GM12878 (cell line): Measurements from ENCODE around the gene FBLN7. TPM values are rescaled to one million over a fixed set of nuclear protein-coding genes. Genes with fewer than 3 reads are reported as not detected.

Source experiments
- ATAC-seq: fragments of 200-7000 bp; cut with Tn5 transposase; 3 replicates; pipeline ENCODE4 v1.9.1; 2020; ENCODE audit warnings: mild to moderate bottlenecking, moderate library complexity
- BruUV-seq: library from RNA; stranded (reverse); fragments of 400-500 nt; replicated peaks from 2 replicates; lab custom pipeline; 2021; lab: Mats Ljungman, UMichigan
- CTCF ChIA-PET: fragments of 300-600 bp; sonication (Branson Sonifier 250); formaldehyde crosslinking; extraction: SDS; loops from one replicate; lab custom pipeline; 2021; ENCODE audit warnings: inconsistent platforms; lab: Yijun Ruan, JAX
- POLR2A ChIA-PET: fragments of 350-600 bp; formaldehyde crosslinking; extraction: SDS; loops from one replicate; lab custom pipeline; 2021; ENCODE audit warnings: inconsistent platforms; lab: Charles Lee
- RAD21 ChIA-PET: fragments of 300-600 bp; sonication (Branson Sonifier 250); formaldehyde crosslinking; loops from one replicate; lab custom pipeline; 2023; ENCODE audit warnings: antibody characterized with exemption; ENCODE audit not compliant: unreplicated experiment; lab: Charles Lee
- SMC1A ChIA-PET: fragments of 300-600 bp; sonication (Branson Sonifier 250); formaldehyde crosslinking; loops from one replicate; lab custom pipeline; 2023; ENCODE audit not compliant: unreplicated experiment, uncharacterized antibody; lab: Charles Lee
- DNase-seq: peaks from one replicate; pipeline ENCODE4 v3.0.0-alpha.2; 2011; ENCODE audit warnings: low read depth, low spot score
- FAIRE-seq: peaks from 3 replicates; lab custom pipeline; 2011; peaks lifted over from hg19 to GRCh38; lab: Jason Lieb, UNC
- H2AFZ ChIP-seq: 2 replicates; pipeline ENCODE4 v1.6.0; 2011; ENCODE audit warnings: low read depth, low read length, control low read depth; ENCODE audit not compliant: control insufficient read depth
- H3K27ac ChIP-seq: 2 replicates; pipeline ENCODE4 v1.5.1; 2011; ENCODE audit warnings: control low read depth; ENCODE audit not compliant: control insufficient read depth, insufficient read depth
- H3K27me3 ChIP-seq, 2 experiments: replicated peaks in 1 of 2; 2 replicates each; pipeline versions ENCODE4 v1.6.0 to v1.6.1; 2011; ENCODE audit warnings: low read length in 1 of 2; ENCODE audit not compliant: control insufficient read depth in 2 of 2, insufficient read depth in 2 of 2
- H3K36me3 ChIP-seq, 2 experiments: 2 replicates each; pipeline ENCODE4 v1.5.1; 2011; ENCODE audit warnings: low read length in 1 of 2; ENCODE audit not compliant: control insufficient read depth in 2 of 2, insufficient read depth in 2 of 2
- H3K4me1 ChIP-seq: 2 replicates; pipeline ENCODE4 v1.6.1; 2011; ENCODE audit warnings: mild to moderate bottlenecking, low read length, moderate library complexity, mixed read lengths; ENCODE audit not compliant: control insufficient read depth, insufficient read depth
- H3K4me2 ChIP-seq: 2 replicates; pipeline ENCODE4 v1.6.0; 2011; ENCODE audit warnings: control low read depth; ENCODE audit not compliant: control insufficient read depth, insufficient read depth
- H3K4me3 ChIP-seq: fragments of 200-600 bp; sonication (generic); 2 replicates; pipeline ENCODE4 v1.5.1; 2016
- H3K79me2 ChIP-seq: 2 replicates; pipeline ENCODE4 v1.6.0; 2011; ENCODE audit warnings: low read length; ENCODE audit not compliant: control insufficient read depth, insufficient read depth
- H3K9ac ChIP-seq: 2 replicates; pipeline ENCODE4 v1.8.0; 2011; ENCODE audit warnings: low read length, control low read depth, mixed read lengths; ENCODE audit not compliant: control insufficient read depth, insufficient read depth
- H3K9me3 ChIP-seq: replicated peaks from 3 replicates; pipeline ENCODE4 v1.5.1; 2011; ENCODE audit warnings: mild to moderate bottlenecking, low read length; ENCODE audit not compliant: control insufficient read depth, insufficient read depth
- H4K20me1 ChIP-seq: 2 replicates; pipeline ENCODE4 v1.6.0; 2011; ENCODE audit not compliant: control insufficient read depth, insufficient read depth
- BACH1 ChIP-seq: fragments of 450-650 bp; IDR thresholded peaks from 2 replicates; pipeline ENCODE4 v1.6.1; 2017; ENCODE audit warnings: mild to moderate bottlenecking, borderline replicate concordance
- CREM ChIP-seq: IDR thresholded peaks from 2 replicates; pipeline ENCODE4 v1.6.1; 2014; ENCODE audit warnings: antibody characterized with exemption, low read depth
- FOXK2 ChIP-seq: fragments of 450-650 bp; IDR thresholded peaks from 2 replicates; pipeline ENCODE4 v1.6.1; 2017; ENCODE audit warnings: mild to moderate bottlenecking, moderate library complexity
- HCFC1 ChIP-seq: fragments of 150-350 bp; IDR thresholded peaks from 2 replicates; pipeline ENCODE4 v1.6.1; 2014; ENCODE audit warnings: low read length
- NBN ChIP-seq: fragments of 450-650 bp; IDR thresholded peaks from 2 replicates; pipeline ENCODE4 v1.6.1; 2016
- NFXL1 ChIP-seq: fragments of 450-650 bp; IDR thresholded peaks from 2 replicates; pipeline ENCODE4 v1.6.1; 2017; ENCODE audit warnings: antibody characterized with exemption, mild to moderate bottlenecking, borderline replicate concordance
- REST ChIP-seq: IDR thresholded peaks from 2 replicates; pipeline ENCODE4 v1.6.1; 2012; ENCODE audit warnings: mild to moderate bottlenecking, low read depth, low read length
- SMARCA5 ChIP-seq: fragments of 450-650 bp; IDR thresholded peaks from 2 replicates; pipeline ENCODE4 v1.6.1; 2017; ENCODE audit warnings: mild to moderate bottlenecking
- WGBS: methylation state at CpG from one replicate; pipeline ENCODE4 v1.1.6; 2016; ENCODE audit warnings: low lambda C conversion rate; ENCODE audit not compliant: insufficient replicate concordance, insufficient coverage; ENCODE audit errors: missing lambda C conversion rate; 5-methylcytosine and 5-hydroxymethylcytosine counted together
- in situ Hi-C: fragments of 300-500 bp; cut with MboI; formaldehyde crosslinking; loops from 9 replicates; pipeline ENCODE4 v1.14.3; 2018; ENCODE audit warnings: mixed read lengths
- intact Hi-C: fragments of 100-400 bp; cut with micrococcal nuclease; formaldehyde crosslinking; loops from one replicate; pipeline ENCODE4 v1.14.2; 2022; ENCODE audit not compliant: unreplicated experiment
- polyA plus RNA-seq, 11 experiments: library from polyadenylated mRNA; depleted of rRNA in 4 of 11; unstranded in 6 of 11; stranded (reverse) in 5 of 11; fragments of >200 nt; fragmentation: Nextera tagmentation in 4 of 11; fragmentation: Illumina TruSeq in 1 of 11; extraction: Ambion mirVana in 4 of 11; extraction: Trizol in 1 of 11; gene quantifications; 1 replicate in 1 of 11; 2 replicates in 10 of 11; pipeline versions ENCODE4 v1.2.1 to v1.2.3, GENCODE V29; 2011 to 2016; ENCODE audit warnings: inconsistent platforms in 2 of 11, missing spikeins in 2 of 11, low read depth in 1 of 11
- total RNA-seq, 4 experiments: library from RNA; depleted of rRNA in 3 of 4; stranded (reverse); fragments of >200 nt in 3 of 4; fragmentation: Illumina TruSeq in 1 of 4; extraction: Trizol in 1 of 4; gene quantifications; 2 replicates each; pipeline versions ENCODE4 v1.2.1 to v1.2.3, GENCODE V29; 2013 to 2021
- TF ChIP-seq, protein P1 (sequence below): fragments of 450-650 bp; formaldehyde crosslinking; IDR thresholded peaks from 2 replicates; pipeline ENCODE4 v1.4.0; 2022; ENCODE audit warnings: mild to moderate bottlenecking, moderate library complexity

Gene FBLN7
- total and polyA plus RNA-seq, 10 of the 15 experiments (the other 5 are each of a cell fraction or from before 2014, with no cell fraction given): 0.01 to 0.10 (median 0.01) TPM; not detected in 7

GRCh38 chr2:112187046-112187715 is 49.0 kb downstream of the FBLN7 start:
- ChIA-PET CTCF (no interaction called here), SMC1A (no interaction called here)
- Histone ChIP-seq H2AFZ (peak overlapping the region; percentile 61; the same call in 1 of the 2 replicates), H3K4me3 (no peak overlapping the region), H3K27ac (no peak overlapping the region), H3K4me1 (peaks cover 8% of the 10 kb centered on the region), H3K4me2 (no peak overlapping the region), H3K9ac (no peak overlapping the region)
- DNase-seq (no peak), FAIRE-seq (no peak)
- intact Hi-C loops: no loop called here
- TF ChIP-seq NFXL1: no peak
- TF ChIP-seq, protein P1, sequence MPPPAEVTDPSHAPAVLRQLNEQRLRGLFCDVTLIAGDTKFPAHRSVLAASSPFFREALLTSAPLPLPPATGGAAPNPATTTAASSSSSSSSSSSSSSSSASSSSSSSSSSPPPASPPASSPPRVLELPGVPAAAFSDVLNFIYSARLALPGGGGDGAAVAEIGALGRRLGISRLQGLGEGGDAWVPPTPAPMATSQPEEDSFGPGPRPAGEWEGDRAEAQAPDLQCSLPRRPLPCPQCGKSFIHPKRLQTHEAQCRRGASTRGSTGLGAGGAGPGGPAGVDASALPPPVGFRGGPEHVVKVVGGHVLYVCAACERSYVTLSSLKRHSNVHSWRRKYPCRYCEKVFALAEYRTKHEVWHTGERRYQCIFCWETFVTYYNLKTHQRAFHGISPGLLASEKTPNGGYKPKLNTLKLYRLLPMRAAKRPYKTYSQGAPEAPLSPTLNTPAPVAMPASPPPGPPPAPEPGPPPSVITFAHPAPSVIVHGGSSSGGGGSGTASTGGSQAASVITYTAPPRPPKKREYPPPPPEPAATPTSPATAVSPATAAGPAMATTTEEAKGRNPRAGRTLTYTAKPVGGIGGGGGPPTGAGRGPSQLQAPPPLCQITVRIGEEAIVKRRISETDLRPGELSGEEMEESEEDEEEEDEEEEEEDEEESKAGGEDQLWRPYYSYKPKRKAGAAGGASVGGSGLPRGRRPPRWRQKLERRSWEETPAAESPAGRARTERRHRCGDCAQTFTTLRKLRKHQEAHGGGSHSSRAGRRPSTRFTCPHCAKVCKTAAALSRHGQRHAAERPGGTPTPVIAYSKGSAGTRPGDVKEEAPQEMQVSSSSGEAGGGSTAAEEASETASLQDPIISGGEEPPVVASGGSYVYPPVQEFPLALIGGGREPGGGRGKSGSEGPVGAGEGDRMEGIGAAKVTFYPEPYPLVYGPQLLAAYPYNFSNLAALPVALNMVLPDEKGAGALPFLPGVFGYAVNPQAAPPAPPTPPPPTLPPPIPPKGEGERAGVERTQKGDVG (CRISPR knock-in tag): no peak
- no peak for TF ChIP-seq HCFC1
- no peak for TF ChIP-seq SMARCA5
- no peak for TF ChIP-seq FOXK2
- no peak for TF ChIP-seq NBN
- no peak for TF ChIP-seq CREM
- no peak for TF ChIP-seq REST
- TF ChIP-seq BACH1: no peak
- TF ChIP-seq, all 136 proteins: peak for 0
- 94% methylated on average over 31 of the region's 31 CpGs for WGBS
- Histone ChIP-seq H3K9me3 (no peaks in the 10 kb centered on the region), H4K20me1 (no peaks in the 10 kb centered on the region), H3K79me2 (no peaks in the 10 kb centered on the region), H3K27me3 (peaks cover 0 to 2% of the 10 kb centered on the region in 2 experiments; a peak in 2 of 4 replicates), H3K36me3 (no peaks in the 10 kb centered on the region)
- RAD21 ChIA-PET: no interaction called here
- in situ Hi-C loops: no loop called here
- no TSS peak for BruUV-seq
- ATAC-seq: no peak
- POLR2A ChIA-PET: no interaction called here
